A673 (cell line): ENCODE data around the gene UBP1.

Source experiments
- EZH2 ChIP-seq: fragments of 200-600 bp; sonication (generic); IDR thresholded peaks from 2 replicates; pipeline ENCODE4 v1.6.1; 2017; ENCODE audit warnings: borderline replicate concordance, low read depth, mild to moderate bottlenecking, mixed read lengths, antibody characterized with exemption, low read length; ENCODE audit not compliant: poor library complexity, severe bottlenecking
- TF ChIP-seq, protein P1 (sequence below): fragments of 300-800, 200-600 bp; sonication (generic); conservative IDR thresholded peaks from 2 replicates; pipeline ENCODE4 v1.5.1; 2017; ENCODE audit warnings: low read depth, mild to moderate bottlenecking, antibody characterized with exemption, low read length, moderate library complexity, mixed read lengths

DNA sequence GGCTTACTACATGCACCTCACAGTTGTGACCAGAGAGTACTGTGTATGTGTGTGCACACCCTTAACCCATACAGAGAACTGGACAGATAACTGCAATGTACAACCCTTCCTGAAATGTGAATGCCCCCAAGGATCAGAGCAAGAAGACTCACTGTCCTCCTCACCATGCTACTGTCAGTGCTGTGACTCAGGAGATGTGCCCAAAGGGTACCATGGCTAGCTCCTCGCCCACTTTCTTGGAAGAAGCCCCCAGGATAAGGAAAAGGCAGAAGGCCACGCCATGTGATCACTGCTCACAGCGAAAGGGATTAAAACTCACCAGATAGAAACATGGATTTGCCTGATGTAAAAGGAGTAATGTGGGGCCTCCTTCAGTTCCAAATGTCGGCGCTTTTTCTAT, 41.8 kb downstream of the UBP1 start:
- TF ChIP-seq, protein P1, sequence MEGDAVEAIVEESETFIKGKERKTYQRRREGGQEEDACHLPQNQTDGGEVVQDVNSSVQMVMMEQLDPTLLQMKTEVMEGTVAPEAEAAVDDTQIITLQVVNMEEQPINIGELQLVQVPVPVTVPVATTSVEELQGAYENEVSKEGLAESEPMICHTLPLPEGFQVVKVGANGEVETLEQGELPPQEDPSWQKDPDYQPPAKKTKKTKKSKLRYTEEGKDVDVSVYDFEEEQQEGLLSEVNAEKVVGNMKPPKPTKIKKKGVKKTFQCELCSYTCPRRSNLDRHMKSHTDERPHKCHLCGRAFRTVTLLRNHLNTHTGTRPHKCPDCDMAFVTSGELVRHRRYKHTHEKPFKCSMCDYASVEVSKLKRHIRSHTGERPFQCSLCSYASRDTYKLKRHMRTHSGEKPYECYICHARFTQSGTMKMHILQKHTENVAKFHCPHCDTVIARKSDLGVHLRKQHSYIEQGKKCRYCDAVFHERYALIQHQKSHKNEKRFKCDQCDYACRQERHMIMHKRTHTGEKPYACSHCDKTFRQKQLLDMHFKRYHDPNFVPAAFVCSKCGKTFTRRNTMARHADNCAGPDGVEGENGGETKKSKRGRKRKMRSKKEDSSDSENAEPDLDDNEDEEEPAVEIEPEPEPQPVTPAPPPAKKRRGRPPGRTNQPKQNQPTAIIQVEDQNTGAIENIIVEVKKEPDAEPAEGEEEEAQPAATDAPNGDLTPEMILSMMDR: no peak
- no peak for TF ChIP-seq EZH2
